ENCODE results near the gene CUL2. TPM values are rescaled to one million over a fixed set of nuclear protein-coding genes. Genes with fewer than 3 reads are reported as not detected.
"Not testable (repeated sequence)": the region's sequence is repeated elsewhere in the genome, so short reads cannot be mapped to it uniquely, and the experiment has no call there.

Gene CUL2
- total RNA-seq, 2 donors from 2014 or later: 15.5 to 17.3 TPM

DNA sequence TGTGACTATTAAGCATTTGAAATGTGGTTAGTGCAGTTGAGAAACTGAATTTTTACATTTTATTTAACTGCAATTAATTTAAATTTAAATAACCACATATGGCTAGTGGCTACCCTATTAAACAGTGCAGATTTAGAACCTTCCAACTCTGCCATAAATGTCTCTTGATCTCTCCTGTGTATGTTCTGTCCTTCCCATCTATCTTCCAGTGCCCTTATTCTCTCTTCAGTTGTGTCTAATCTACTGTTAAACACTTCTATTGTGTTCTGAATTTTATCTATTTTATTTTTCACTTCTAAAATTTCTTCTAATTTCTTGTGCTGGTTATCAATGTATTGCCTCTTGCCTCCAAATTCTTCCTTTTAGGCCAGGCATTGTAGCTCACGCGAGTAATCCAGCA lies 105.0 kb downstream of the CUL2 start:
- no peak overlapping the region for H3K27ac ChIP-seq
- H3K9me3 ChIP-seq: peaks cover 0 to 22% of the 10 kb centered on the region in 2 donors
- no peak for DNase-seq (ENCODE audit: low spot score)
- no peaks in the 10 kb centered on the region for H3K4me1 ChIP-seq
- no peak overlapping the region for H3K4me3 ChIP-seq
- H3K36me3 ChIP-seq: no peaks in the 10 kb centered on the region
- H3K27me3 ChIP-seq: no peaks in the 10 kb centered on the region
- TF ChIP-seq, protein P1, sequence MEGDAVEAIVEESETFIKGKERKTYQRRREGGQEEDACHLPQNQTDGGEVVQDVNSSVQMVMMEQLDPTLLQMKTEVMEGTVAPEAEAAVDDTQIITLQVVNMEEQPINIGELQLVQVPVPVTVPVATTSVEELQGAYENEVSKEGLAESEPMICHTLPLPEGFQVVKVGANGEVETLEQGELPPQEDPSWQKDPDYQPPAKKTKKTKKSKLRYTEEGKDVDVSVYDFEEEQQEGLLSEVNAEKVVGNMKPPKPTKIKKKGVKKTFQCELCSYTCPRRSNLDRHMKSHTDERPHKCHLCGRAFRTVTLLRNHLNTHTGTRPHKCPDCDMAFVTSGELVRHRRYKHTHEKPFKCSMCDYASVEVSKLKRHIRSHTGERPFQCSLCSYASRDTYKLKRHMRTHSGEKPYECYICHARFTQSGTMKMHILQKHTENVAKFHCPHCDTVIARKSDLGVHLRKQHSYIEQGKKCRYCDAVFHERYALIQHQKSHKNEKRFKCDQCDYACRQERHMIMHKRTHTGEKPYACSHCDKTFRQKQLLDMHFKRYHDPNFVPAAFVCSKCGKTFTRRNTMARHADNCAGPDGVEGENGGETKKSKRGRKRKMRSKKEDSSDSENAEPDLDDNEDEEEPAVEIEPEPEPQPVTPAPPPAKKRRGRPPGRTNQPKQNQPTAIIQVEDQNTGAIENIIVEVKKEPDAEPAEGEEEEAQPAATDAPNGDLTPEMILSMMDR (IDR thresholded peaks at IDR 0.05): no peak

DNA sequence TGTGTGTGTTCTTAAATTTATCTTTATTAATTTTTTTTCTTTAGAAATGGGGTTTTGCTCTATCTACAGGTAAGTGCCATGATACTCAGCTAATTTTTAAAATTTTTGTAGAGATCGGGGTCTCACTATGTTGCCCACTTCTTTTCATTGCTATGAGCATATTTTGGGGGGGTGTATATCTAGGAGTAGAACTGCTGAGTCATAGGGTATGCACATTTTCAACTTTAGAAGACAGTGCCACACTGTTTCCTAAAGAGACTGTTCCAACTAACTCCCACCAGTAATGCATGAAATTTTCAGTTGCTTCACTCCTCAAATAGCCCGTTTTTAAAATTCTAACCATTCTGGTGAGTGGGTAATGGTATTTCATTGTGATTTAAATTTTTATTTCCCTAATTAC lies 108.3 kb downstream of the CUL2 start:
- Histone ChIP-seq H3K4me1 (no peaks in the 10 kb centered on the region), H3K27me3 (no peaks in the 10 kb centered on the region), H3K9me3 (peaks cover 0 to 22% of the 10 kb centered on the region in 2 donors), H3K27ac (no peak overlapping the region), H3K36me3 (no peaks in the 10 kb centered on the region), H3K4me3 (no peak overlapping the region)
- no peak for DNase-seq (ENCODE audit: low spot score)
- TF ChIP-seq, protein P1 (IDR thresholded peaks at IDR 0.05): no peak

DNA sequence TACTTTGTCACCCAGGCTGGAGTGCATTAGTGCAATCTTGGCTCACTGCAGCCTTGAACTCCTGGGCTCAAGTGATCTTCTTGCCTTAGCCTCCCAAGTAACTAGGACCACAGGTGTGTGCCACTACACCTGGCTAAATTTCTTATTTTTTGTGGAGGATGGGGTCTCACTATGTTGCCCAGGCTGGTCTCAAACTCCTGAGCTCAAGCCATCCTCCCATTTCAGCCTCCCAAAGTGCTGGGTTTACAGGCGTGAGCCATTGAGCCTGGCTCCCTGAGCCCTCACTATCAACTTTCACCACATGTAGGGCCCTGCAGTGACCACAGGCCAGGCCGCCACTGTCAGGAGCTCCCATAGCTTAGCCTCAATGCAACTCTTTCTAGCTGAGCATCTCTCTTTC lies 110.2 kb downstream of the CUL2 start:
- Histone ChIP-seq H3K4me1 (no peaks in the 10 kb centered on the region), H3K4me3 (no peak overlapping the region), H3K27me3 (no peaks in the 10 kb centered on the region), H3K36me3 (no peaks in the 10 kb centered on the region), H3K27ac (no peak overlapping the region), H3K9me3 (peaks cover 0 to 7% of the 10 kb centered on the region in 2 donors)
- TF ChIP-seq, protein P1 (IDR thresholded peaks at IDR 0.05): no peak
- no peak for DNase-seq (ENCODE audit: low spot score)

DNA sequence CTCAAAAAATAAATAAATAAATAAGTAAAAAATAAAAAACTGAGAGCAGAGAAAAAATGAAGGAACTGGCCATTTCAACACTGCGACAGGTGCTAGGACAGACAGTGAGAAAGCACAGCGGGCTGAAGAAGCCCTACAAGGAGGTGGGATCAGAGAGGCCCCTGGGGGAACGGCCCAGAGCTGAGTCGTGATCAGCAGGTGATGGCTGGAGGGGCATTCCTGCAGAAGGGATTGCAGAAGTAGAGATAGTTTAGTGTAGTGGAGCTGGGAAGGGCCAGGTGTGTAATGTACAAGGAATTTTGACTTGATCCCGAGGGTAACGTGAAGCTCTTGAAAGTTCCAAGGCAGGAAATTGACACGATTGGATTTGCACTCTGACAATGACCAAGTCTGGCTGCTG lies 112.1 kb downstream of the CUL2 start:
- H3K4me1 ChIP-seq: no peaks in the 10 kb centered on the region
- no peaks in the 10 kb centered on the region for H3K9me3 ChIP-seq
- TF ChIP-seq, protein P1 (IDR thresholded peaks at IDR 0.05): no peak
- no peak for DNase-seq (ENCODE audit: low spot score)
- no peaks in the 10 kb centered on the region for H3K36me3 ChIP-seq
- H3K27ac ChIP-seq: no peak overlapping the region
- no peak overlapping the region for H3K4me3 ChIP-seq
- no peaks in the 10 kb centered on the region for H3K27me3 ChIP-seq

DNA sequence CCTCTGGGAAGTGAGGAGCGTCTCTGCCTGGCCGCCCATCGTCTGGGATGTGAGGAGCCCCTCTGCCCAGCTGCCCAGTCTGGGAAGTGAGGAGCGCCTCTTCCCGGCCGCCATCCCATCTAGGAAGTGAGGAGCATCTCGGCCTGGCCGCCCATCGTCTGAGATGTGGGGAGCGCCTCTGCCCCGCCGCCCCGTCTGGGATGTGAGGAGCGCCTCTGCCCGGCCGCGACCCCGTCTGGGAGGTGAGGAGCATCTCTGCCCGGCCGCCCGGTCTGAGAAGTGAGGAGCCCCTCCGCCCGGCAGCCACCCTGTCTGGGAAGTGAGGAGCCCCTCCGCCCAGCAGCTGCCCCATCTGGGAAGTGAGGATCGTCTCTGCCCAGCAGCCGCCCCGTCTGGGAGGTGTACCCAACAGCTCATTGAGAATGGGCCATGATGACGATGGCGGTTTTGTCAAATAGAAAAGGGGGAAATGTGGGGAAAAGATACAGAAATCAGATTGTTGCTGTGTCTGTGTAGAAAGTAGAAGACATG lies 113.7 kb downstream of the CUL2 start:
- H3K9me3 ChIP-seq; DNase-seq (ENCODE audit: low spot score); H3K4me3 ChIP-seq: not testable (repeated sequence)

DNA sequence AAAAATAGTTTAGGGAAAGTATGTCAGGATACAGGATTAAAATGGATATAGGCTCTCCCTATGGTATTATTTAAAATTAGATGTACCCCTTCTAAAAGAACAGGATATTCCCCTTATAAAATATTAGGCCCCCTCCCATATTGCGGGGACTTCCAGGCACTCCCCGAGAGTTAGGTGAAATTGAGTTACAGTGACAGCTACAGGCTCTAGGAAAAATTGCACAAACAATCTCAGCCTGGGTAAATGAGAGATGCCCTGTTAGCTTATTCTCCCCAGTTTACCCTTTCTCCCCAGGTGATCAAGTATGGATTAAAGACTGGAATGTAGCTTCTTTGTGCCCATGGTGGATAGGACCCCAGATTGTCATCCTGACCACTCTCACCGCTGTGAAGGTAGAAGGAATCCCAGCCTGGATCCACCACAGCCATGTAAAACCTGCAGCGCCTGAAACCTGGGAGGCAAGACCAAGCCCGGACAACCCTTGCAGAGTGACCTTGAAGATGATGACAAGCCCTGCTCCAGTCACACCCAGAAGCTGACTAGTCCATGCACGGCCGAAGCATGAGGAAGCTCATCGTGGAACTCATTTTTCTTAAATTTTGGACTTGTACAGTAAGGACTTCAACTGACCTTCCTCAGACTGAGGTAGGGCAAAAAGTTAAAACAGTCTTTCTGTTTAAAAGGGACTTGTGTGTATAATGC lies 115.6 kb downstream of the CUL2 start:
- not testable (repeated sequence) for H3K27ac ChIP-seq; H3K4me3 ChIP-seq; H3K4me1 ChIP-seq; H3K36me3 ChIP-seq; DNase-seq (ENCODE audit: low spot score); H3K9me3 ChIP-seq; H3K27me3 ChIP-seq

More for the DNA sequence above, 113.7 kb downstream of the CUL2 start:
- not testable (repeated sequence) for H3K27me3 ChIP-seq, H3K36me3 ChIP-seq, H3K4me1 ChIP-seq, H3K27ac ChIP-seq

DNA sequence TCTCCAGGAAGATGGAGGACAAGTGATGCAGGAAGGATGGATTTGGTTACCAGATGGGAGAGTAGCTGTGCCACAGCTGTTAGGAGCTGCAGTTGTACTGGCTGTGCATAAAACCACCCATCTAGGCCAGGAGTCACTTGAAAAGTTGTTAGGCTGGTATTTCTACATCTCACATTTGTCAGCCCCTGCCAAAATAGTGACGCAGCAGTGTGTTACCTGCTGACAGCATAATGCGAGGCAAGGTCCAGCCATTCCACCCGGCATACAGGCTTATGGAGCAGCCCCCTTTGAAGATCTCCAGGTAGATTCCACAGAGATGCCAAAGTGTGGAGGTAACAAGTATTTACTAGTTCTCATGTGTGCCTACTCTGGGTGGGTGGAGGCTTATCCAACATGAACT lies 116.4 kb downstream of the CUL2 start:
- not testable (repeated sequence) for H3K9me3 ChIP-seq; H3K27ac ChIP-seq; H3K4me1 ChIP-seq; H3K27me3 ChIP-seq; DNase-seq (ENCODE audit: low spot score); H3K4me3 ChIP-seq; H3K36me3 ChIP-seq

DNA sequence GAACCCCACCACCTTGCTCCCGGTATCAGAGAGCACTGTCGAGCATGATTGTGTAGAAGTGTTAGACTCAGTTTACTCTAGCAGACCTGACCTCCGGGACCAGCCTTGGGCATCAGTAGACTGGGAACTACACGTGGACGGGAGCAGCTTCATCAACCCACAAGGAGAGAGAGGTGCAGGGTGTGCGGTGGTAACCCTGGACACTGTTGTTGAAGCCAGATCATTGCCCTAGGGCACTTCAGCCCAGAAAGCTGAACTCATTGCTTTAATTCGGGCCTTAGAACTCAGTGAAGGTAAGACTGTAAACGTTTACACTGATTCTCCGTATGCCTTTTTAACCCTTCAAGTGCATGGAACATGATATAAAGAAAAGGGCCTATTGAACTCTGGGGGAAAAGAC lies 117.0 kb downstream of the CUL2 start:
- not testable (repeated sequence) for H3K4me1 ChIP-seq; H3K9me3 ChIP-seq; H3K27ac ChIP-seq; H3K27me3 ChIP-seq; H3K36me3 ChIP-seq; H3K4me3 ChIP-seq; DNase-seq (ENCODE audit: low spot score)

DNA sequence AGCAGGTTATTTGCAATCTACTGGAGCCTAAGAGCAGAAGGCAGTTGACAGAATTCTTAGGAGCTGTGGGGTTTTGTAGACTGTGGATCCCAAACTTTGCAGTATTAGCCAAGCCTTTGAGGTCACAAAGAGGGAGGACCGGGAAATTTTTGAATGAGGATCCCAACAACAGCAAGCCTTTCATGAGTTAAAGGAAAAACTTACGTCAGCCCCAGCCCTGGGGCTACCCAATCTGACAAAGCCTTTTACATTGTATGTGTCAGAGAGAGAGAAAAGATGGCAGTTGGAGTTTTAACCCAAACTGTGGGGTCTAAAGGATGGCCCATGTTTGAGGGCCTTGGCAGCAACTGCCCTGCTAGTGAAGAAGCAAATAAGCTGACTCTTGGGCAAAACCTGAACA lies 117.5 kb downstream of the CUL2 start:
- not testable (repeated sequence) for H3K36me3 ChIP-seq; H3K9me3 ChIP-seq; H3K27ac ChIP-seq; H3K27me3 ChIP-seq; H3K4me3 ChIP-seq; DNase-seq (ENCODE audit: low spot score)
- H3K4me1 ChIP-seq: peaks cover 0 to 11% of the 10 kb centered on the region in 2 donors

DNA sequence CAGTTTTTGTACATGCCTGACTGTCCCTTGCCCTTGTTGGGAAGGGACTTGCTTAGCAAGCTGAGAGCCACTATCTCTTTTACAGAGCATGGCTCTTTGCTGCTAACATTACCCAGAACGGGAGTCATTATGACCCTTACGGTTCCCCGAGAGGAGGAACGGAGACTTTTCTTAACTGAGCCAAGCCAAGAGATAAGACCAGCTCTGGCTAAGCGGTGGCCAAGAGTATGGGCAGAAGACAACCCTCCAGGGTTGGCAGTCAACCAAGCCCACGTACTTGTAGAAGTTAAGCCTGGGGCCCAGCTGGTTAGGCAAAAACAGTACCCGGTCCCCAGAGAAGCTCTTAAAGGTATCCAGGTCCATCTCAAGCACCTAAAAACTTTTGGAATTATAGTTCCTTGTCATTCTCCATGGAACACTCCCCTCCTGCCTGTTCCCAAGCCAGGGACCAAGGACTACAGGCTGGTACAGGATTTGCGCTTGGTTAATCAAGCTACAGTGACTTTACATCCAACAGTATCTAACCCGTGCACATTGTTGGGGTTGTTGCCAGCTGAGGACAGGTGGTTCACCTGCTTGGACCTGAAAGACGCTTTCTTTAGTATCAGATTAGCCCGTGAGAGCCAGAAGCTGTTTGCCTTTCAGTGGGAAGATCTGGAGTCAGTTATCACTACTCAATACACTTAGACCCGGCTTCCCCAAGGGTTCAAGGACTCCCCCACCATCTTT lies 118.4 kb downstream of the CUL2 start:
- not testable (repeated sequence) for H3K36me3 ChIP-seq; H3K9me3 ChIP-seq; H3K4me3 ChIP-seq; H3K27me3 ChIP-seq; DNase-seq (ENCODE audit: low spot score)
- H3K27ac ChIP-seq: peak overlapping the region in 1 of 2 donors; percentile 41
- peaks cover 0 to 15% of the 10 kb centered on the region in 2 donors for H3K4me1 ChIP-seq

All from right atrium auricular region (tissue), 2 donors.